Pancreas (tissue), 10 donors: Measurements from ENCODE around the gene VAMP2. TPM values are rescaled to one million over a fixed set of nuclear protein-coding genes. Genes with fewer than 3 reads are reported as not detected.

ENCODE experiments used
- ATAC-seq, 4 donors: fragments of 200-7000 bp; cut with Tn5 transposase; one replicate each; pipeline versions ENCODE4 v1.8.0 to v1.9.1; 2020; ENCODE audit warnings: mild to moderate bottlenecking in 4 of 4, moderate library complexity in 4 of 4
- DNase-seq, 6 donors: peaks; one replicate each; pipeline ENCODE4 v3.0.0-alpha.2; 2020
- FAIRE-seq: peaks from 2 replicates; lab custom pipeline; 2012; peaks lifted over from hg19 to GRCh38; lab: Jason Lieb, UNC
- H3K27ac ChIP-seq, 4 donors: fragments of 200-600 bp; sonication (generic); 1 replicate in 3 of 4; 2 replicates in 1 of 4; pipeline versions ENCODE4 v1.5.0 to v1.8.0; 2020
- H3K27me3 ChIP-seq, 4 donors: fragments of 200-600 bp; one replicate each; pipeline ENCODE4 v1.8.0; 2021
- H3K36me3 ChIP-seq, 3 donors: fragments of 200-600 bp; sonication (generic) in 1 of 3; one replicate each; pipeline versions ENCODE4 v1.5.0 to v1.8.0; 2020 to 2021
- H3K4me1 ChIP-seq, 3 donors: fragments of 200-600 bp; one replicate each; pipeline ENCODE4 v1.8.0; 2021
- H3K4me3 ChIP-seq, 4 donors: fragments of 200-600 bp; sonication (generic) in 2 of 4; one replicate each; pipeline versions ENCODE4 v1.5.0 to v1.8.0; 2020 to 2021
- H3K9me3 ChIP-seq, 4 donors: fragments of 200-600 bp; one replicate each; pipeline ENCODE4 v1.8.0; 2021
- CTCF ChIP-seq, 4 donors: fragments of 200-600 bp; sonication (generic) in 3 of 4; IDR thresholded peaks; one replicate each; pipeline versions ENCODE4 v1.5.0 to v1.8.0; 2021; ENCODE audit warnings: antibody characterized with exemption in 4 of 4
- WGBS, 2 donors: extraction: QIAGEN DNeasy Blood & Tissue Kit; methylation state at CpG; one replicate each; pipeline ENCODE4 v1.1.7; 2013; 5-methylcytosine and 5-hydroxymethylcytosine counted together
- intact Hi-C, 3 donors: fragments of 100-400 bp; cut with DNase I; formaldehyde crosslinking; loops; one replicate each; pipeline versions ENCODE4 v1.11.1 to v1.14.2; 2022
- polyA plus RNA-seq, 2 donors: library from polyadenylated mRNA; stranded (reverse); fragments of 200-250 nt; gene quantifications; one replicate each; pipeline ENCODE4 v1.2.3, GENCODE V29; 2013
- total RNA-seq, 6 donors: library from RNA; stranded (reverse); fragmentation: NEBNext Ultra II Directional in 4 of 6; extraction: Animal tissue kit (Norgen Biotek cat#: 25700) in 4 of 6; gene quantifications; one replicate each; pipeline versions ENCODE4 v1.2.1 to v1.2.4, GENCODE V29; 2021 to 2023
- donor health status: healthy with polysubstance abuse.
- donor health status: DM: no; HTN: no; CAD: no; lungs with moderate emphysema.
- donor health status: DM: no; HTN: no; CAD: no.
- donor health status: control.
- donor health status: control.
- donor health status: Bipolar disorder and iron deficiency.
- donor health status: DM: yes; HTN: yes; CAD: no.
- donor health status: DM: no; HTN: no; CAD: no.
- donor health status: DM: no; HTN: no; CAD: no.
- donor health status: DM: yes; HTN: yes; CAD: no.

The VAMP2 gene
- total and polyA plus RNA-seq, 8 donors, result 19.5 to 82.0 (median 30.0) TPM

DNA sequence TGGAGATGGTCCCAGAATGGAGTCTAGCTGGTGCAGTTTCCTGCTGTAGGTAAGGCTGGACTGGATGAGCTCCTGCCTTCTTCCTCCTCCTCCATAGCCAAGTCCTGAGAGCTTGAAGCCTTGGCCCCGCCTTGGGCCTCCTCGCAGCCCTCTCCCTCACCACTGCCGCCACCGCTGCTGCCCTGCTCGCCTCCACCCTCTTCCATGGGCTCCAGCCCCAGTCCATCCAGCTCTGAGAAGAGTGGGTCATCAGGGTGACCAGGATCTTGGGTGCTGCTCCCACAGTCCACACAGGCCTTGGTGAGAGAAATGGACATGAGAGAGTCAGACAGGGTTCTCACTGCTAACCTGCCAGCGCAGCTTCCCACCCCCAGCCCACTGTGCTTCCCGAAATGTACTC, 21.7 kb downstream of the VAMP2 start:
- H3K27ac ChIP-seq, result no peak overlapping the region
- H3K4me1 ChIP-seq, result peaks cover 4 to 6% (median 5%) of the 10 kb centered on the region in 3 donors
- FAIRE-seq (no peak), ATAC-seq (no peak), DNase-seq (peak; percentile 8 to 55 (median 28))
- no peak overlapping the region for H3K4me3 ChIP-seq
- intact Hi-C loops, result no loop called here
- H3K36me3 ChIP-seq, result peaks cover 3 to 66% (median 64%) of the 10 kb centered on the region in 3 donors
- TF ChIP-seq CTCF (IDR thresholded peaks at IDR 0.05), result no peak
- H3K27me3 ChIP-seq, result no peaks in the 10 kb centered on the region
- 93 to 95% methylated on average over 7 of the region's 7 CpGs for WGBS, 2 donors
- H3K9me3 ChIP-seq, result no peaks in the 10 kb centered on the region

GRCh38 chr17:8140065-8141029, 22.4 kb downstream of the VAMP2 start:
- peaks cover 4 to 6% (median 5%) of the 10 kb centered on the region in 3 donors for H3K4me1 ChIP-seq
- ATAC-seq (no peak), FAIRE-seq (no peak), DNase-seq (peak; percentile 20 to 72 (median 48))
- H3K27me3 ChIP-seq, result no peaks in the 10 kb centered on the region
- TF ChIP-seq CTCF (IDR thresholded peaks at IDR 0.05), result no peak
- no peak overlapping the region for H3K27ac ChIP-seq
- H3K36me3 ChIP-seq, result peaks cover 2 to 59% (median 57%) of the 10 kb centered on the region in 3 donors
- no peaks in the 10 kb centered on the region for H3K9me3 ChIP-seq
- intact Hi-C loops, result no loop called here
- 74 to 81% methylated on average over 18 of the region's 18 CpGs for WGBS, 2 donors
- no peak overlapping the region for H3K4me3 ChIP-seq

DNA sequence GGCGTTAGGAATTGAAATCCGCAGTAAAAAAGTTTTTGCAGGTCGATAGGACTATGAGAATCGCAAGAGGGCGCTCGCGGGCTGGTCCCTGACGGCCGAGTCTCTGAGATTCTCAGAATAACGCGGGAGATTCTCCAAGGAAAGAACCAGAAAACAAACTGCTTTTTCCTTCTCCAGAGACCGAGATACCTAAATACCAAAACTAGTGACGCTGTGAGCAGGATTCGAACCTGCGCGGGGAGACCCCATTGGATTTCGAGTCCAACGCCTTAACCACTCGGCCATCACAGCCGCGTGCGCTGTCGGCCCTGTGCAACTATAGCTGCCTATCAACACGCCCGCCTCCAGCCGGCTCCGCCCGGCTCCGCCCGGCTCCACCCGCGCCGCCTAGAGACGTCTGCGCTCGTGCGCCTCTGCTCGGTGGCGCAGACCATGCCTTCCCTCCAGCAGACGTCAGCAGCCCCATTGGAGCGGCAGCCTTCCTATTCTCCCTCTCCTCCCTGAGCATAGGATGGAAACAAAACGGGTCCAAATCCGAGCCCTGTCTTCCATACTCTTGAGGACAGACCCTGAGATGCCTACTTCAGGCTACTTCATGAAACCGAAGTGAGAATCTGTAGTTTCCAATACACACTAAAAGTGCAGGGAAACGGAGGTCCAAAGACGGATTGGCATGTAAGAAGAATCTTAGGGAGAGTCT, 23.9 kb downstream of the VAMP2 start:
- intact Hi-C loops, result no loop called here
- Histone ChIP-seq H3K9me3 (no peaks in the 10 kb centered on the region), H3K27ac (peak overlapping the region; percentile 58 to 92 (median 75)), H3K4me1 (peaks cover 4 to 6% (median 5%) of the 10 kb centered on the region in 3 donors), H3K27me3 (no peaks in the 10 kb centered on the region), H3K36me3 (peaks cover 2 to 44% (median 42%) of the 10 kb centered on the region in 3 donors), H3K4me3 (peak overlapping the region in 1 of 4 donors; percentile 25)
- peak; percentile 69 to 88 (median 78) for TF ChIP-seq CTCF (IDR thresholded peaks at IDR 0.05)
- 1% methylated on average over 46 of the region's 46 CpGs for WGBS, 2 donors
- FAIRE-seq, result peak; percentile 96
- ATAC-seq, result peak; percentile 90 to 96 (median 92)
- DNase-seq, result peak; percentile 92 to 99 (median 96)

DNA sequence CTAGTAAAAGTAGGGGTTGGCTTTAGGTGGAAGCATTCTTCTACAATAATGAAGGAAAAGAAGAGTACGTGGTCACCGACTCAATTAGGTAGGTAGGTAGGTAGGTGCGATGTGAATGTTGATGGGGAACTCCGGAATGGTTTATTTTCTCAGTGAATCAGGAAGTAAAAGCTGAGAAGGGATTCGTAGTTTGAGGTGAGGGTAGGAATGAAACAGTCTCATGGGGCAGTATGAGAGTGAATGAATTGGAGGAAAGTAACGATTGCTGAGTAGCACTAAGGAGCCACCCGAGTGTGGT, 24.4 kb downstream of the VAMP2 start:
- peak in 1 of 4 donors; percentile 2 for ATAC-seq
- Histone ChIP-seq H3K4me1 (peaks cover 4 to 6% (median 5%) of the 10 kb centered on the region in 3 donors), H3K27me3 (no peaks in the 10 kb centered on the region), H3K4me3 (peak overlapping the region in 1 of 4 donors; percentile 25), H3K36me3 (peaks cover 2 to 40% (median 37%) of the 10 kb centered on the region in 3 donors), H3K27ac (peak overlapping the region in 3 of 4 donors; percentile 63 to 92 (median 87)), H3K9me3 (no peaks in the 10 kb centered on the region)
- no peak for TF ChIP-seq CTCF (IDR thresholded peaks at IDR 0.05)
- intact Hi-C loops, result no loop called here
- DNase-seq, result no peak
- WGBS, 2 donors, result 3 to 4% methylated on average over 7 of the region's 7 CpGs
- FAIRE-seq, result no peak
